Neural progenitor cell (in vitro differentiated cells): Measurements from ENCODE around the gene GPLD1.
"Not testable (repeated sequence)": the region's sequence is repeated elsewhere in the genome, so short reads cannot be mapped to it uniquely, and the experiment has no call there.

Experiments used
- EZH2 ChIP-seq: fragments of 200-600 bp; sonication (generic); IDR thresholded peaks from 2 replicates; pipeline ENCODE4 v1.6.1; 2017; ENCODE audit warnings: antibody characterized with exemption, mild to moderate bottlenecking, moderate library complexity
- TF ChIP-seq, protein P1 (sequence below): fragments of 200-600 bp; sonication (generic); IDR thresholded peaks from 2 replicates; pipeline ENCODE4 v1.5.1; 2017; ENCODE audit warnings: antibody characterized with exemption, mild to moderate bottlenecking

DNA sequence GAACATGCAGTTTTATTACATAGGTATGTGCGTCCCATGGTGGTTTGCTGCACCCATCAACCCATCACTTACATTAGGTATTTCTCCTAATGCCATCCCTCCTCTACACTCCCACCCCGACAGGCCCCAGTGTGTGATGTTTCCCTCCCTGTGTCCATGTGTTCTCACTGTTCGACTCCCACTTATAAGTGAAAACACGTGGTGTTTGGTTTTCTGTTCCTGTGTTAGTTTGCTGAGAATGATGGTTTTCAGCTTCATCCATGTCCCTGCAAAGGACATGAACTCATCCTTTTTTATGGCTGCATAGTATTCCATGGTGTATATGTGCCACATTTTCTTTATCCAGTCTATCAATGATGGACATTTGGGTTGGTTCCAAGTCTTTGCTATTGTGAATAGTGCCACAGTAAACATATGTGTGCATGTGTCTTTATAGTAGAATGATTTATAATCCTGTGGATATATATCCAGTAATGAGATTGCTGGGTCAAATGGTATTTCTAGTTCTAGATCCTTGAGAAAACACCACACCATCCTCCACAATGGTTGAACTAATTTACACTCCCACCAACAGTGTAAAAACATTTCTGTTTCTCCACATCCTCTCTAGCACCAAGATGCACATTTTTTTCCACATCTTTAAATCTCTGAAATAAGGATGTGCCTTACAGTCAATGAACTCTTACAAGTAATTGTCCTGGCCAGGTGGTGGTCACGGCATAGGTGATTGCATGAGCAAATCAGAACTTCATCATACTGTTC is 104.8 kb downstream of the GPLD1 start:
- TF ChIP-seq, protein P1, sequence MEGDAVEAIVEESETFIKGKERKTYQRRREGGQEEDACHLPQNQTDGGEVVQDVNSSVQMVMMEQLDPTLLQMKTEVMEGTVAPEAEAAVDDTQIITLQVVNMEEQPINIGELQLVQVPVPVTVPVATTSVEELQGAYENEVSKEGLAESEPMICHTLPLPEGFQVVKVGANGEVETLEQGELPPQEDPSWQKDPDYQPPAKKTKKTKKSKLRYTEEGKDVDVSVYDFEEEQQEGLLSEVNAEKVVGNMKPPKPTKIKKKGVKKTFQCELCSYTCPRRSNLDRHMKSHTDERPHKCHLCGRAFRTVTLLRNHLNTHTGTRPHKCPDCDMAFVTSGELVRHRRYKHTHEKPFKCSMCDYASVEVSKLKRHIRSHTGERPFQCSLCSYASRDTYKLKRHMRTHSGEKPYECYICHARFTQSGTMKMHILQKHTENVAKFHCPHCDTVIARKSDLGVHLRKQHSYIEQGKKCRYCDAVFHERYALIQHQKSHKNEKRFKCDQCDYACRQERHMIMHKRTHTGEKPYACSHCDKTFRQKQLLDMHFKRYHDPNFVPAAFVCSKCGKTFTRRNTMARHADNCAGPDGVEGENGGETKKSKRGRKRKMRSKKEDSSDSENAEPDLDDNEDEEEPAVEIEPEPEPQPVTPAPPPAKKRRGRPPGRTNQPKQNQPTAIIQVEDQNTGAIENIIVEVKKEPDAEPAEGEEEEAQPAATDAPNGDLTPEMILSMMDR: not testable (repeated sequence)
- TF ChIP-seq EZH2: not testable (repeated sequence)
